Activated naive CD8-positive, alpha-beta T cell treated with anti-CD3 and anti-CD28 coated beads, Interleukin-2, amount 10 ng/mL, durations not matched to agents 7 days and 5 days (primary cell): Measurements from ENCODE around the gene AHCYL1. TPM values are rescaled to one million over a fixed set of nuclear protein-coding genes. Genes with fewer than 3 reads are reported as not detected.

ENCODE experiments used
- ATAC-seq: fragments of 150-1000 bp; cut with Tn5 transposase; one replicate; pipeline ENCODE4 v1.10.0; 2021; ENCODE audit warnings: low read depth, moderate library complexity
- POLR2A ChIA-PET: fragments of 350-600 bp; sonication (Branson Sonifier 250); formaldehyde crosslinking; loops from one replicate; lab custom pipeline; 2021; ENCODE audit warnings: antibody characterized with exemption; lab: Charles Lee
- DNase-seq: peaks from one replicate; pipeline ENCODE4 v3.0.0; 2021
- H3K27ac Mint-ChIP-seq: one replicate; pipeline ENCODE4 v1.8.0; 2022; ENCODE audit warnings: mild to moderate bottlenecking, mixed read lengths
- H3K27me3 Mint-ChIP-seq: one replicate; pipeline ENCODE4 v1.8.0; 2022; ENCODE audit warnings: mild to moderate bottlenecking, moderate library complexity, mixed read lengths
- H3K36me3 Mint-ChIP-seq: one replicate; pipeline ENCODE4 v1.8.0; 2021; ENCODE audit warnings: mild to moderate bottlenecking, mixed read lengths
- H3K4me1 Mint-ChIP-seq: one replicate; pipeline ENCODE4 v1.8.0; 2021; ENCODE audit warnings: mixed read lengths
- H3K4me3 Mint-ChIP-seq: one replicate; pipeline ENCODE4 v1.8.0; 2022; ENCODE audit warnings: mild to moderate bottlenecking, moderate library complexity, mixed read lengths
- H3K9me3 Mint-ChIP-seq: one replicate; pipeline ENCODE4 v1.8.0; 2021; ENCODE audit warnings: mixed read lengths
- total RNA-seq, 2 experiments: library from RNA; stranded (reverse); gene quantifications; one replicate each; pipeline ENCODE4 v1.2.3, GENCODE V29; 2021

AHCYL1 gene
- total RNA-seq, 2 experiments from 2014 or later = 53.6 to 55.4 TPM

DNA sequence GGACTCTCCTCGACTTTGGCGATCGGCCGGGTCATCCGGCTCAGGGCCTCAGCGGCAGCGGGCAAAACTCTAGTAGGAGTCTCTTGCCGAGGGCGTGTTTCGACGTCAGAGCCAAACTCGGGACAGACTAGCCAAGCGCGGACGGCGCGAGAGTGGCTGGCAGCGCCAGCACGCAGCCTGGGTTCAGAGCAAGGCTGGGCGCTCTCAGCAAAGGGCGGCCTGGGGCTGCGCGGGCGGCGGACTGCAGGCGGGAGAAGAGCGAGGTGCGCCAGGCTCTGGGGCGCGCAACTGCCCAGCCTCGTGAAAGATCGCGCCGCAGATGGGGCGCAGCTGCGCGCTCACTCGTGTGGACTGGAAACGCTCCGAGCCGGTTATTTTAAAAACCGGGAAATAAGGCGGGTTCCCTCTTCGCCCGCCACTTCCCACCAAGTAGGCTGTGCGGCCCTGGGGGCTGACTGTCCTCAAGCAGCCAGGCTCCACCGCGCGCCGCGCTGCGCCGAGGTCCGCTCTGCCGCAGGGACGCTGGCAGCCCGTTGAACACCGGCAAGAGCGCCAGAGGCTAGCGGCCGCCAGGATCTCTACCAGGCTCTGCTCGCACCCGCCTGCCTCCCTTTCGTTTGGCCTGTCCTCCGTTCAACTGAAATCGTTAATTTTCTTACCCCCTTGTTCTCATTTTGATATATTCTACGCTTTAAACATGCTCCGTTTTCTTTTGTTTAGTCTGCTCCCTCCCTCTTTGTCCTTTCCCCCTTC, 83.5 kb downstream of the AHCYL1 start:
- Mint-ChIP-seq H3K27me3 (peaks cover 64% of the 10 kb centered on the region), H3K27ac (no peak overlapping the region), H3K9me3 (no peaks in the 10 kb centered on the region), H3K4me3 (peak overlapping the region; percentile 44), H3K4me1 (peaks cover 5% of the 10 kb centered on the region), H3K36me3 (no peaks in the 10 kb centered on the region)
- peak; percentile 45 for DNase-seq
- ATAC-seq = peak; percentile 27
- POLR2A ChIA-PET = no interaction called here

DNA sequence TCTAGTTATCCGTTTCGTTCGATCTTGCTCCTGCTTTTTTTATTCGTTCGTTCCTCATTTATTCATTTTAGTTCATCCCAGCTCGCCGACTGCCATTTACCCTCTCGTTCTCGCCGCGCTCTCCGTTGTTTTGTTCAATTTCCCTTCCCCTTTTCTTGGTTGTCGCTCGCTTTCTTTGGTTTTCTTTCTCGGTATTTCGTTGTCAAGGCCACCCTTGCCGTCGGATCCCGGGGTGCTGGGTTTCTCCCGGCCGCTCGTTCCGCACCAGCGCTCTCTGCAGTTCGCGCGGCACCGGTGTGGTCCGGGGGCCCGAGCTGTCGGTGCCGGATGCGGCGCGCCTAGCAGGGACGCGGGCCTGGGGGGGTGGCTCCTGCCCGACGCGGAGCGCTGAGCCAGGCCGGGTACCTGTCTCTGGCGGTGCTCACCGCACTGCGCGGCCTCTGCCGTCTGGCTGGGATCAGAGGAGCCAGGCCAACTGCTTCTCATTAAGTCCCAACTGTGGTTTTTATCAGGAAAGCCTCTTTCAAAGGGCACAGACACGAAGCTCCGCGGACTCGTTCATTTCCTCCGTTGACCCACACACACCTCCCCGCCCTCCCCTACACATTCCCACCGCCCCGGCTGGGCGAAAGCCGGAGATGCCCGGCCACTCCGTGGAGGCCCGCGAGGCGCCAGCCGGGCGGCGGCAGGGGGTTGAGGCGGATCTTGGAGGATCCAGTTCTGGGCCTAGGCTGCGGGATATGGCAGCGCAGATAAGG, 84.3 kb downstream of the AHCYL1 start:
- peak; percentile 66 for DNase-seq
- Mint-ChIP-seq H3K36me3 (no peaks in the 10 kb centered on the region), H3K27me3 (peaks cover 71% of the 10 kb centered on the region), H3K9me3 (no peaks in the 10 kb centered on the region), H3K4me3 (peak overlapping the region; percentile 44), H3K4me1 (peaks cover 5% of the 10 kb centered on the region), H3K27ac (no peak overlapping the region)
- ATAC-seq = peak; percentile 48
- POLR2A ChIA-PET = interaction anchor here (0.6 kb wide), 2 partner anchors 375 to 519 kb away, joined by 3 read pairs; no protein-coding TSS in a partner anchor

DNA sequence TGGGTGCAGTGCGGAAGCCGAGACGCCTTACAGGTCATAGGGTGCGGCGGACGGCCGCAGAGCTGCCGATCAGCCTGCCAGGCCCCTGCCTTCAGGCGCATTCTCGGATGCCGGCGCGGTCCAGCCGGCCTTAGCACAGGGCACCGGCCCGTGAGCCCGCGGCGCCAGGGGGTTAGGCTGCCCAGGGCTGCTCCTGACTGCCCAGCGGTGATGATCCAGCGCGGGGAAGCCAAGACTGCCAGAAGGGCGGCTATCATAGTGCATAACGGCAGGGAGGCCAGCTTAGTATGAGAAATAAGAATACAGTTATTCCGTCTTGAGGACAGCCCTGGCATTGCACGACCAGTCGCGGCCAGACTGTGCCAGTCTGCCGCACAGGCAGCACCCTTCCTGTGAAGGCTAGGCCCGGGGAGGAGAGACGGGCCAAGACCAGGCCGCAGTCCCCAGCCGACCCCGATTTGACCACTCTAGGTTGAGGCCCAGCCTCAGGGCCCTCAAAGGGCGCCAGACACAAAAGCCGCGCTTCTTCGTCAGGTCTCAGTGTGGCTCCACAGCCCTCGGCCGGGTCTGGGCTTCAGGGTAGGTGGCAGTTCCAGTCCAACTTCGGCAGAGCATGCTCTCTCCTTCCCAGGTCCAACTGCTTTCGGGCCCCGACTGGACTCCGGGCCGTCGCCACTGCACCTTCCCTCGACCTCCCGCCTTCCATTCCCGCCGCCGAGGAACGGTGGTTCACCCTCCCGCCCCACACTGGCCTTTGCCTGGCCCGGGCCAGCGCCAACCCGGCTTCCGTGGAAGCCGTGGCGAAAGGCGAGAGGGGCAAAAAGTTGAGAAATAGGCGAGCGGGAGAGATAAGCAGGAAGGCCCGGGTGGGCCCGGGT, 85.1 kb downstream of the AHCYL1 start:
- Mint-ChIP-seq H3K27me3 (peaks cover 78% of the 10 kb centered on the region), H3K4me1 (peaks cover 5% of the 10 kb centered on the region), H3K4me3 (no peak overlapping the region), H3K36me3 (no peaks in the 10 kb centered on the region), H3K9me3 (no peaks in the 10 kb centered on the region), H3K27ac (no peak overlapping the region)
- ATAC-seq = no peak
- POLR2A ChIA-PET = interaction anchor here (0.6 kb wide), 2 partner anchors 374 to 520 kb away, joined by 3 read pairs; no protein-coding TSS in a partner anchor
- no peak for DNase-seq

DNA sequence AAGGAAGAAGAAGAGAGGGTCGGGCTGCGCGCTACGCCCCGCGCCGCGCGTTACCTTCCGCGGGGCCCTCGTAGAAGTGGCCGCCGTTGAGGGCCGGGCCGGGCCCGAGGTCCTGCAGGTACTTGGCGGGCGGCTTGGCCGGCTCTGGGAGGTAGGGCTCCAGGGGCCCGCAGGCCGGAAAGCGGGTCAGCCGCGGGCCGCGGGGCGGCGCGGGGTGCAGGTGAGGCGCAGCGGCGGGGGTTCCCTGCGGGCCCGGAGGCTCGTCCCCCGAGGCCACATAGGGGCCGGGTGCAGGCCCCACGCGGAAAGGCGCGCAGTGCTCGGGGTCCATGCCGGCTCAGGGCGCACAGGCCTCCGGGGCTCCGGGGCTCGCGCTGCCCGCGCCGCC, 85.7 kb downstream of the AHCYL1 start:
- ATAC-seq = no peak
- no peaks in the 10 kb centered on the region for H3K36me3 Mint-ChIP-seq
- H3K27ac Mint-ChIP-seq = no peak overlapping the region
- no peak for DNase-seq
- H3K9me3 Mint-ChIP-seq = no peaks in the 10 kb centered on the region
- peaks cover 81% of the 10 kb centered on the region for H3K27me3 Mint-ChIP-seq
- peaks cover 5% of the 10 kb centered on the region for H3K4me1 Mint-ChIP-seq
- no peak overlapping the region for H3K4me3 Mint-ChIP-seq
- POLR2A ChIA-PET = no interaction called here

DNA sequence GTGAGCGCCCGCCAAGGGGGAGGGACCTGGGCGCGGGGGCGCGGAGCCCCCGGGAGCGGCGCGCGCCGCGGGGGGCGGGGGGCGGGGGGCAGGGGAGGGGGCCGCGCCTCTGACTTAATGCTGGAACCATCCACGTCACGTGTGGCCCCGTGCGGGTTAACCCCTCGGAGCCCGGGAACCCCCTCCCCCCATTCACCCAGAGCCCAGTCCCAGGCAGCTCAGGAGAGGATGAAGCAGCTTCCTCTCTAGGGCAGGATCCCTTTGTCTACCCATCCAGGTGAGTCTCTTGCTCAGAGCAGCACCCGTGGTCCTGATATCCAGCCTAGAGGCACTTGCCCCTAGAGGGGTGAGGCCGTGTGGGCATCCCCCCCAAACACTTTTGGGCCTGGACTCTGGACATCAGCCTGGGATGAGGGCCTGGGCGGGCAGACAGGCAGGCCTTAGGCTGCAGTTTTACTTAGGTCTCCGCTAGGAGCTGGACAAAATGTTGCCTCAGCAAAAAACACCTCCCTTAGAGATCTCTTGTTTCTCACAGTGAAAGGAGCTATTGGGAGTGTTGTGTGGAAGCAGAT, 86.2 kb downstream of the AHCYL1 start, which contains the start of gene ALX3:
TSS of gene ALX3 (minus strand) at position 2 of the 572 bp plus-strand sequence. CDS start 60 bp downstream, outside the sequence.
- Mint-ChIP-seq H3K4me3 (no peak within 1 kb of the TSS), H3K9me3 (no peaks in the 10 kb centered on the region), H3K4me1 (peaks cover 5% of the 10 kb centered on the region), H3K27ac (no peak within 1 kb of the TSS), H3K27me3 (peaks cover 84% of the 10 kb centered on the region), H3K36me3 (no peaks in the 10 kb centered on the region)
- no peak for ATAC-seq
- DNase-seq = no peak
- POLR2A ChIA-PET = interaction anchor here (1.0 kb wide), 1 partner anchor 8 kb away, joined by 5 read pairs; no protein-coding TSS in a partner anchor

Other genes starting within 250 kb of the AHCYL1 start
- gene GSTM3, start 243.7 kb upstream of the AHCYL1 start, total RNA-seq = 1 to 10 TPM; 5.0 TPM
- not detected for gene EPS8L3, start 220.8 kb upstream of the AHCYL1 start, total RNA-seq
- 10 to 100 TPM; 42.7 to 45.1 TPM for gene CSF1, start 73.9 kb upstream of the AHCYL1 start, total RNA-seq
- gene STRIP1, start 49.9 kb downstream of the AHCYL1 start, total RNA-seq = 10 to 100 TPM; 47.5 to 49.1 TPM
- not detected for gene ALX3, start 85.9 kb downstream of the AHCYL1 start, total RNA-seq
- not detected for gene UBL4B, start 127.7 kb downstream of the AHCYL1 start, total RNA-seq
- not detected for gene SLC6A17, start 165.7 kb downstream of the AHCYL1 start, total RNA-seq
- 1 to 10 TPM; 8.9 to 9.0 TPM for gene KCNC4, start 225.5 kb downstream of the AHCYL1 start, total RNA-seq